Stimulated activated CD8-positive, alpha-beta memory T cell treated with anti-CD3 and anti-CD28 coated beads, Interleukin-4, amount 100 ng/mL, for 4 hours (primary cell): ENCODE measurements around the gene ARL6IP4.

Experiments
- DNase-seq, 2 donors: peaks; one replicate each; pipeline ENCODE4 v3.0.0-alpha.2; 2020; ENCODE audit warnings: low read depth in 2 of 2, low spot score in 1 of 2

The ARL6IP4 gene

GRCh38 chr12:122958198-122958888 is 22.1 kb upstream of the ARL6IP4 start:
- DNase-seq: no peak

GRCh38 chr12:122959566-122960192 is 20.8 kb upstream of the ARL6IP4 start:
- no peak for DNase-seq

GRCh38 chr12:122960193-122960569 is 20.3 kb upstream of the ARL6IP4 start:
- DNase-seq: no peak

DNA sequence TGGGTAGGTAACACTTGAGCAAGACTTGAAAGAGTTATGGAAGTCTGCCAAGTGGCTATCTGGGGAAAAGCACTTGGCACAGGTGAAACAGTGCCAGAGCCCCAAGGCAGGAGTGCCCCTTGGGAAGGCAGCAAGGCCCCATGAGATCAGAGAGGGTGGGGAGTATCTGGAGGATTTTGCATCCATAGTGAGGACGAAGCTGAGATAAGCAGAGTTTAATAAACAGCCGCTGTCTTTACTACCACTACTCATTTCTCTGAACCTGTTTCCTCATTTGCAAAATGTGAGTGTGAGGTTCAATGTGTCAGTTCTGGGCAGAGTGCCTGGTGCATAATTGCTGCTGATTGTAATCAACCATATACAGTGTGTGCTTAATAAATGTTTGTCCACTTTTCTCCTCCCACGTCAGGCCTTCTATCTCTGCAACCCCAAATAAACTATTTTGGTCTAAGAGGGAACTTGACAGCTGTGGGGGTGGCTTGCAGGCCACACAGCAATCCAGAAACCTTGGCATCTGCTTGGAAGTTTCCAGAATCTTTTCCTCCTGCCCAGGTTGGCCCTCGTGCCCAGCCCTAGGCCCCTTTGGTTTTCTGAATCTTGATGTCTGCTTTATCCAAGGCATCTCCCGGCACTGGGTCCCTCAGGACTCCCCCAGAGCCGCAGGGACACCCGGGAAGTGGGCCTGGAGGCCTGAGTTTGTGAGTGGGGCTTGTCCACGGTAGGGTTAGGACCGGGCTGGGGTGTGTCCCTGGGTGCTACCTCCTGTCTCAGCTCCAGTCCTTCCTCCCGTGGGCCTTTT is 18.8 kb upstream of the ARL6IP4 start:
- DNase-seq: no peak

- DNase-seq: no peak
These were observed 16.6 kb upstream of the ARL6IP4 start for GRCh38 chr12:122963941-122964265.

- no peak for DNase-seq
These were observed 15.8 kb upstream of the ARL6IP4 start for GRCh38 chr12:122964439-122965257.

DNA sequence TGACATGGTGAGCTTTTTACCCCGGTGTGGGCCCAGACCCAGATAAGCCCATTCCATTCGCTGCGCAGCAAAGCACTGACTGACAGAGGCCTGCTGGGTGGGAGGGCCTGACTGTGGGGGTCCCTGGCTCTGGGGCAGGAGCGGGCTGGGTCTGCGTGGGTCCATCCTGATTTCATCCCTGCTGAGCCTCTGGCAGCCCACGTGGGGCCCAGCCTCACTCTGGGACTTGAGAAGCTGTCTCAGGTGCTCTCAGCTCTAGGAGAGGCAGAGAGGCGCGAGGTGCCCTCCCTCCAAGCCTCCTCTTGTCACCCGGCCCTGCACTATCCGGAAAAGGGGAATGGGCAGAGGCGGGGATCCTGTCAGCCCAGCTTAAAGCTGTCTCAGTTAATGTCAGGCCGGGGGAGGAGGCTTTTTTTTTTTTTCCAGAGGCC is 15.1 kb upstream of the ARL6IP4 start:
- no peak for DNase-seq

GRCh38 chr12:122965851-122966742 is 14.4 kb upstream of the ARL6IP4 start, which contains the start of gene ABCB9:
TSS of gene ABCB9 (minus strand) at chr12:122966463. CDS start at chr12:122960235, 6,228 bp downstream.
- DNase-seq: peak; percentile 88 to 89

- DNase-seq: no peak
These were observed 13.5 kb upstream of the ARL6IP4 start for GRCh38 chr12:122966743-122967550.

DNA sequence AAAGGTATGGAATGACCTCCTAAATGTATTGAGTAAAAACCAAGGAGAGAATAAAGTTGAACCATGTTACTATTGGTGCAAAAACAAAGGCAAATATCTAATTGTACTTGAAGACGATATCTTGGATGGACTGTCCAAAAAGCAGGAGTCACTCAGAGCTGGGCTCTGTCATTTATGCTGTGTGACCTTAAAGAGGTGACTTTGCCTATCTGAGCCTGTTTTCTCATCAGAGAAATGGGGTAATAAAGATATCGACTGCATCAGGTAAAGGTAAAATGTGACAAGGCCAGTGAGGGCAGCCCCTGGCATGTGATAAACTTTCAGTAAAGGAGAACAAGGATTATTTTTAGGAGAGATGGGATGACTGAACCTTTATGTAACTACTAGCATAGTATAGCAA is 12.4 kb upstream of the ARL6IP4 start:
- no peak for DNase-seq

GRCh38 chr12:122969676-122970075 is 10.8 kb upstream of the ARL6IP4 start:
- no peak for DNase-seq

DNA sequence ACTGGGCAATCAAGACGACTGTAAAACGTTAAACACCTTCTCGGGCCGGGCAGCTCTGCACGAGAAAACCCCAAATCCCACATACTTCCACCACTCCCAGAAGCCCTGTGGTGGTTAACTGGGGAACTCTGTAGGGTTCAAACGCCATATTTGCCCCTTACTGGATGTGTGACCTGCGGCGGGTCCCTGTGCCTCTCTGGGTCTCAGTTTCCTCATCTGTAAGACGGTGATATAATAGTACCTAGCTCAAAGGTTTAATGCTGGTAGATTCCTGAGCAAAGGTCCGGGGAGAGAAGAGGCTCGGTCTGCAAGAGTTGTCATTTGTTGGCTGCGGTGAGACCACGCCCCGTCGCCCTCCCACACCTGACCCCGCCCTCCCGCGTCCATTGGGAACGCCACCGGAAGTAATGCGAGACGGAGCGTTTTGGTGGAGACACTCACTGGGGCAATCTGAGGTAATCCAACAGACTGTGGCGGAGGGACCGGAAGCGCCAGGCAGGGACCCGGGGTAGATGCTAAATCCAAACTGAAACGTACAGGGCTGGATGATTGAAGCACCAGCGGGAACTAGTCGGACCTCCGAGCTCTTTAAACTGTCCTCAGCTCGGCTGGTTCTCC is 6.1 kb upstream of the ARL6IP4 start:
- DNase-seq: peak; percentile 96 to 100

GRCh38 chr12:122974892-122975789 is 5.3 kb upstream of the ARL6IP4 start, which contains the start of gene OGFOD2:
TSS of gene OGFOD2 (plus strand) at chr12:122975244. CDS start at chr12:122975252, 8 bp downstream.
- peak; percentile 79 to 88 for DNase-seq

GRCh38 chr12:122975790-122976647 is 4.5 kb upstream of the ARL6IP4 start:
- DNase-seq: no peak

GRCh38 chr12:122976648-122976975 is 3.9 kb upstream of the ARL6IP4 start:
- no peak for DNase-seq

DNA sequence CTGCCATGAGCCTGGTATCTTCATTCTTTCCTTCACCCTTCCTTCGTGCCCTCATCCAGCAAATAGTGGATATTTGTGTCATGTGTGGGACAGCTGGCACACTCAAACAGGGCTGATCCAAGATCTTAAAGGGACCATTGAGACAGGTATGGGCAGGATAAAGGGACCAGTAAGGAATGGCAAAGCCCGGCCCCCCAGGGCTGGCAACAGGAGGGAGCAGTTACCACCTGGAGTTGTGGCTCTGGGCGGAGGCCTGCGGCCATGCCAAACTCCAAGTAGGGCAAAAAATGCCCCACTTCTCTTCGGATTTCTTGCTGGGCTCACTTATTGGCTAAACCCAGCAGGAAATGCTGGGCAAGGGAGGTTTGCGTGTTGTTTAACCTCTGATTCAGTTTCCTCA is 3.3 kb upstream of the ARL6IP4 start:
- no peak for DNase-seq
